K562 (cell line): ENCODE measurements around the gene SH3BGRL3. TPM values are rescaled to one million over a fixed set of nuclear protein-coding genes. Genes with fewer than 3 reads are reported as not detected.
A peak's percentile ranks its signal among the peaks of the same experiment; 100 is the strongest.

ENCODE experiments used
- ATAC-seq: fragments of 200-7000 bp; cut with Tn5 transposase; 3 replicates; pipeline ENCODE4 v1.9.1; 2020; ENCODE audit warnings: moderate library complexity
- BruUV-seq: library from RNA; stranded (reverse); fragments of 400-500 nt; replicated peaks from 2 replicates; lab custom pipeline; 2021; lab: Mats Ljungman, UMichigan
- CTCF ChIA-PET: fragments of 300-600 bp; formaldehyde crosslinking; extraction: SDS; loops from one replicate; lab custom pipeline; 2021; ENCODE audit warnings: low intra/inter-chr PET ratio; lab: Yijun Ruan, JAX
- POLR2A ChIA-PET: fragments of 300-600, 350-650 bp; sonication (Branson Sonifier 250); formaldehyde crosslinking; extraction: SDS; loops from one replicate; lab custom pipeline; 2021; ENCODE audit warnings: antibody characterized with exemption, inconsistent platforms; lab: Yijun Ruan, JAX
- DNase-seq, 4 experiments: peaks; one replicate each; pipeline versions ENCODE4 v3.0.0 to v3.0.0-alpha.2; 2011 to 2018; ENCODE audit warnings: low spot score in 3 of 4, mixed read lengths in 3 of 4; ENCODE audit errors: extremely low read depth in 1 of 4
- FAIRE-seq: peaks from 2 replicates; lab custom pipeline; 2011; peaks lifted over from hg19 to GRCh38; lab: Jason Lieb, UNC
- H2AFZ ChIP-seq: 2 replicates; pipeline ENCODE4 v1.6.0; 2011; ENCODE audit warnings: low read depth, low read length, control low read depth, inconsistent platforms
- H3K27ac ChIP-seq: fragments of 200-600 bp; 3 replicates; pipeline ENCODE4 v1.8.0; 2011; ENCODE audit warnings: low read depth, mild to moderate bottlenecking, control low read depth, inconsistent platforms, low read length, moderate library complexity, mixed read lengths; ENCODE audit errors: extremely low read depth
- H3K27me3 ChIP-seq, 2 experiments: fragments of 300-600 bp in 1 of 2; 2 replicates in 1 of 2; 3 replicates in 1 of 2; pipeline versions ENCODE4 v1.6.0 to v1.8.0; 2011; ENCODE audit warnings: inconsistent platforms in 2 of 2, low read length in 2 of 2, mild to moderate bottlenecking in 1 of 2, mixed read lengths in 1 of 2, moderate library complexity in 1 of 2; ENCODE audit not compliant: control insufficient read depth in 2 of 2, insufficient read depth in 2 of 2
- H3K36me3 ChIP-seq: fragments of 300-600 bp; 3 replicates; pipeline ENCODE4 v1.8.0; 2011; ENCODE audit warnings: mild to moderate bottlenecking, low read length, inconsistent platforms; ENCODE audit not compliant: control insufficient read depth, insufficient read depth
- H3K4me1 ChIP-seq, 2 experiments: fragments of 200-600 bp in 1 of 2; replicated peaks in 1 of 2; 2 replicates in 1 of 2; 3 replicates in 1 of 2; pipeline versions ENCODE4 v1.5.1 to v1.8.0; 2011; ENCODE audit warnings: inconsistent platforms in 2 of 2, low read length in 2 of 2, mild to moderate bottlenecking in 1 of 2, mixed read lengths in 1 of 2, moderate library complexity in 1 of 2; ENCODE audit not compliant: control insufficient read depth in 2 of 2, insufficient read depth in 2 of 2
- H3K4me2 ChIP-seq: 2 replicates; pipeline ENCODE4 v1.6.1; 2011; ENCODE audit warnings: low read length, control low read depth, inconsistent platforms, mixed read lengths; ENCODE audit not compliant: insufficient read depth
- H3K4me3 ChIP-seq: fragments of 200-600 bp; sonication (generic), shearing (Covaris generic); 2 replicates; pipeline ENCODE4 v1.5.1; 2016; ENCODE audit warnings: control low read depth, inconsistent platforms
- H3K79me2 ChIP-seq: fragments of 200-600 bp; 3 replicates; pipeline ENCODE4 v1.8.0; 2011; ENCODE audit warnings: low read length, inconsistent platforms; ENCODE audit not compliant: control insufficient read depth, insufficient read depth
- H3K9ac ChIP-seq, 2 experiments: 2 replicates each; pipeline versions ENCODE4 v1.6.0 to v1.6.1; 2011; ENCODE audit warnings: low read depth in 2 of 2, low read length in 2 of 2, control low read depth in 1 of 2, inconsistent platforms in 1 of 2, mild to moderate bottlenecking in 1 of 2, mixed read lengths in 1 of 2; ENCODE audit not compliant: insufficient read depth in 1 of 2
- H3K9me1 ChIP-seq: one replicate; pipeline ENCODE4 v1.6.0; 2011; ENCODE audit warnings: inconsistent platforms, mild to moderate bottlenecking, low read length, moderate library complexity; ENCODE audit not compliant: control insufficient read depth, insufficient read depth
- H3K9me3 ChIP-seq: replicated peaks from 2 replicates; pipeline ENCODE4 v1.5.1; 2011; ENCODE audit warnings: low read depth, low read length, inconsistent platforms; ENCODE audit not compliant: control insufficient read depth, insufficient read depth
- H4K20me1 ChIP-seq: replicated peaks from 2 replicates; pipeline ENCODE4 v1.6.1; 2011; ENCODE audit warnings: low read length, inconsistent platforms, mixed read lengths; ENCODE audit not compliant: control insufficient read depth, insufficient read depth
- KAT7 ChIP-seq: sonication (generic); formaldehyde crosslinking; IDR thresholded peaks from 2 replicates; pipeline ENCODE4 v1.8.0; 2022; ENCODE audit warnings: missing genetic modification reagents, mild to moderate bottlenecking, borderline replicate concordance
- MYC ChIP-seq, 2 experiments: fragments of 250-450 bp in 1 of 2; sonication (Bioruptor Pico) in 1 of 2; IDR thresholded peaks; 2 replicates each; pipeline versions ENCODE4 v1.5.1 to v1.6.1; 2012 to 2021; ENCODE audit warnings: low read depth in 2 of 2, borderline replicate concordance in 1 of 2, improper control_type of control experiment in 1 of 2, low read length in 1 of 2, mild to moderate bottlenecking in 1 of 2, moderate library complexity in 1 of 2
- SMARCA5 ChIP-seq: fragments of 450-650 bp; IDR thresholded peaks from 2 replicates; pipeline ENCODE4 v1.6.1; 2016
- ZNF146 ChIP-seq: IDR thresholded peaks from one replicate; pipeline ENCODE4 v1.6.1; 2018; ENCODE audit warnings: missing compliant biosample characterization; ENCODE audit not compliant: unreplicated experiment
- WGBS: fragments of 100-300 bp; shearing (Covaris generic); methylation state at CpG from one replicate; pipeline ENCODE4 v1.1.6; 2016; ENCODE audit warnings: low coverage, mixed read lengths; ENCODE audit not compliant: insufficient coverage; ENCODE audit errors: missing lambda C conversion rate; 5-methylcytosine and 5-hydroxymethylcytosine counted together
- in situ Hi-C: fragments of 300-500 bp; cut with MboI; formaldehyde crosslinking; loops from 4 replicates; pipeline ENCODE4 v1.15.0; 2018; ENCODE audit warnings: inconsistent platforms, mixed read lengths
- intact Hi-C: fragments of 100-400 bp; cut with micrococcal nuclease; formaldehyde crosslinking; loops from 2 replicates; pipeline ENCODE4 v1.14.2; 2022
- polyA plus RNA-seq, 8 experiments: library from polyadenylated mRNA; depleted of rRNA in 4 of 8; stranded (reverse) in 5 of 8; unstranded in 3 of 8; fragments of >200 nt; fragmentation: Nextera tagmentation in 2 of 8; fragmentation: Illumina TruSeq in 1 of 8; extraction: Ambion mirVana in 2 of 8; extraction: Trizol in 1 of 8; gene quantifications; 2 replicates each; pipeline versions ENCODE4 v1.2.1 to v1.2.3, GENCODE V29; 2011 to 2014; ENCODE audit warnings: inconsistent platforms in 1 of 8, missing spikeins in 1 of 8
- total RNA-seq, 7 experiments: library from RNA; depleted of rRNA in 6 of 7; stranded (reverse); fragments of >200 nt in 6 of 7; fragmentation: Illumina TruSeq in 2 of 7; extraction: Trizol in 2 of 7; gene quantifications; 2 replicates each; pipeline versions ENCODE4 v1.2.1 to v1.2.3, GENCODE V29; 2011 to 2021; ENCODE audit warnings: low replicate concordance in 1 of 7
- TF ChIP-seq, protein P1 (sequence below): sonication (generic); formaldehyde crosslinking; IDR thresholded peaks from 2 replicates; pipeline ENCODE4 v1.8.0; 2022; ENCODE audit warnings: mild to moderate bottlenecking, missing genetic modification reagents
- TF ChIP-seq, protein P2 (sequence below): sonication (generic); formaldehyde crosslinking; IDR thresholded peaks from 2 replicates; pipeline ENCODE4 v1.8.1; 2022; ENCODE audit warnings: missing genetic modification reagents
- TF ChIP-seq, protein P3 (sequence below): fragments of 450-650 bp; formaldehyde crosslinking; IDR thresholded peaks from 2 replicates; pipeline ENCODE4 v1.4.0; 2020; ENCODE audit warnings: mild to moderate bottlenecking, moderate library complexity
- TF ChIP-seq, protein P4 (sequence below): fragments of 250-450 bp; sonication (Bioruptor Pico); IDR thresholded peaks from 2 replicates; pipeline ENCODE4 v1.4.0; 2020; ENCODE audit warnings: mild to moderate bottlenecking, moderate library complexity
- TF ChIP-seq, protein P5 (sequence below): fragments of 450-650 bp; IDR thresholded peaks from 2 replicates; pipeline ENCODE4 v1.6.1; 2016

SH3BGRL3 gene
- total and polyA plus RNA-seq, 9 of the 15 experiments (the other 6 are each of a cell fraction or from before 2014, with no cell fraction given): 30.3 to 140 (median 54.2) TPM

DNA sequence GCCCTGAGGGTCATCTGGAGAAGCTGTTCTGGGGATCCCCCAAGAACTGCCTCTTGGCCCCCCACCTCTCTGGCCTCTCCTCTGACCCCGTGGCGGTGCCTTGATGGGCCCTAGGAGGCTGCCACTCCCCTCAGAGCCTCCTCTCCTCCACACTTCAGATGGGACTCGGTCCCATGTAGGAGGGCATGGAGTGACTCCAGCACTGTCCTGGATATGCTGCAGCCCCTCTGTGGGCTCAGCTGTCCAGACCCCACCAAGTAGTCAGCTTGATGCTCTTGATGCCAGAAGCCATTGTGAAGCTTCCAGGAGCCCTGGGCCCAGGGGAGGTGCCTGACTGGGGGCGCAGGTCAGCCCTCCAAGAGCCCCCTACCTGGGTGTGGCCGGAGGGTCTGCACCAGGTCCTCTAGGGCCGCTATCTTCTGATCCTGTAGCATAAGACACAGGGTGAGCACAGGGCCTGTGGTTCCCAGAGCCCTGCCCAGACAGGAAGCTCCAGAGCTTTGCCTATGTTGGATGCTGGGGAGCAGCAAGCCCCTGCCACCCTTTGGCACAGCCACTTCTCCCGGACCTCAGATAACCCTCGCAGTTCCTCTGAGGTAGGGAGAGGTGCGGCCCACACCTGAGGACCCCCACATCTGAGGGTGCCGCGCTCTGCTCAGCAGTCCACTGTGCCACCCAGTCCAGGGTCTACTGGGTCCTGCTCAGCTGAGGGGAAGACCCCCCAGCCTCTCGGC lies 17.3 kb downstream of the SH3BGRL3 start:
- FAIRE-seq: no peak
- no peak overlapping the region for H3K4me3 ChIP-seq
- H3K9me3 ChIP-seq: no peaks in the 10 kb centered on the region
- no peaks in the 10 kb centered on the region for H4K20me1 ChIP-seq
- 76% methylated on average over 12 of the region's 12 CpGs for WGBS
- ChIA-PET POLR2A (interaction anchor here (0.5 to 2.1 kb wide), 6 partner anchors 11 to 30 kb away, joined by 3 to 5 read pairs (median 4); partner anchors contain the start of gene SH3BGRL3), CTCF (interaction anchor here (0.7 kb wide), 1 partner anchor 94 kb away, joined by 3 read pairs; no protein-coding TSS in a partner anchor)
- no TSS peak for BruUV-seq
- in situ Hi-C loops: no loop called here
- H3K9me1 ChIP-seq: no peaks in the 10 kb centered on the region
- no peaks in the 10 kb centered on the region for H3K79me2 ChIP-seq
- no peak overlapping the region for H3K27ac ChIP-seq
- H3K4me1 ChIP-seq: peaks cover 5 to 36% of the 10 kb centered on the region in 2 experiments; a peak in 4 of 5 replicates
- no peak for ATAC-seq
- H3K27me3 ChIP-seq: no peaks in the 10 kb centered on the region
- H3K4me2 ChIP-seq: no peak overlapping the region
- intact Hi-C loops: no loop called here
- peak overlapping the region in 1 of 2 experiments; percentile 77; a peak in 2 of 4 replicates for H3K9ac ChIP-seq
- no peak overlapping the region for H2AFZ ChIP-seq
- peaks cover 28% of the 10 kb centered on the region; the same call in 1 of the 3 replicates for H3K36me3 ChIP-seq
- no peak for DNase-seq
- TF ChIP-seq, protein P1, sequence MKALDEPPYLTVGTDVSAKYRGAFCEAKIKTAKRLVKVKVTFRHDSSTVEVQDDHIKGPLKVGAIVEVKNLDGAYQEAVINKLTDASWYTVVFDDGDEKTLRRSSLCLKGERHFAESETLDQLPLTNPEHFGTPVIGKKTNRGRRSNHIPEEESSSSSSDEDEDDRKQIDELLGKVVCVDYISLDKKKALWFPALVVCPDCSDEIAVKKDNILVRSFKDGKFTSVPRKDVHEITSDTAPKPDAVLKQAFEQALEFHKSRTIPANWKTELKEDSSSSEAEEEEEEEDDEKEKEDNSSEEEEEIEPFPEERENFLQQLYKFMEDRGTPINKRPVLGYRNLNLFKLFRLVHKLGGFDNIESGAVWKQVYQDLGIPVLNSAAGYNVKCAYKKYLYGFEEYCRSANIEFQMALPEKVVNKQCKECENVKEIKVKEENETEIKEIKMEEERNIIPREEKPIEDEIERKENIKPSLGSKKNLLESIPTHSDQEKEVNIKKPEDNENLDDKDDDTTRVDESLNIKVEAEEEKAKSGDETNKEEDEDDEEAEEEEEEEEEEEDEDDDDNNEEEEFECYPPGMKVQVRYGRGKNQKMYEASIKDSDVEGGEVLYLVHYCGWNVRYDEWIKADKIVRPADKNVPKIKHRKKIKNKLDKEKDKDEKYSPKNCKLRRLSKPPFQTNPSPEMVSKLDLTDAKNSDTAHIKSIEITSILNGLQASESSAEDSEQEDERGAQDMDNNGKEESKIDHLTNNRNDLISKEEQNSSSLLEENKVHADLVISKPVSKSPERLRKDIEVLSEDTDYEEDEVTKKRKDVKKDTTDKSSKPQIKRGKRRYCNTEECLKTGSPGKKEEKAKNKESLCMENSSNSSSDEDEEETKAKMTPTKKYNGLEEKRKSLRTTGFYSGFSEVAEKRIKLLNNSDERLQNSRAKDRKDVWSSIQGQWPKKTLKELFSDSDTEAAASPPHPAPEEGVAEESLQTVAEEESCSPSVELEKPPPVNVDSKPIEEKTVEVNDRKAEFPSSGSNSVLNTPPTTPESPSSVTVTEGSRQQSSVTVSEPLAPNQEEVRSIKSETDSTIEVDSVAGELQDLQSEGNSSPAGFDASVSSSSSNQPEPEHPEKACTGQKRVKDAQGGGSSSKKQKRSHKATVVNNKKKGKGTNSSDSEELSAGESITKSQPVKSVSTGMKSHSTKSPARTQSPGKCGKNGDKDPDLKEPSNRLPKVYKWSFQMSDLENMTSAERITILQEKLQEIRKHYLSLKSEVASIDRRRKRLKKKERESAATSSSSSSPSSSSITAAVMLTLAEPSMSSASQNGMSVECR: no peak
- TF ChIP-seq ZNF146: no peak
- TF ChIP-seq SMARCA5: no peak
- TF ChIP-seq, protein P2, sequence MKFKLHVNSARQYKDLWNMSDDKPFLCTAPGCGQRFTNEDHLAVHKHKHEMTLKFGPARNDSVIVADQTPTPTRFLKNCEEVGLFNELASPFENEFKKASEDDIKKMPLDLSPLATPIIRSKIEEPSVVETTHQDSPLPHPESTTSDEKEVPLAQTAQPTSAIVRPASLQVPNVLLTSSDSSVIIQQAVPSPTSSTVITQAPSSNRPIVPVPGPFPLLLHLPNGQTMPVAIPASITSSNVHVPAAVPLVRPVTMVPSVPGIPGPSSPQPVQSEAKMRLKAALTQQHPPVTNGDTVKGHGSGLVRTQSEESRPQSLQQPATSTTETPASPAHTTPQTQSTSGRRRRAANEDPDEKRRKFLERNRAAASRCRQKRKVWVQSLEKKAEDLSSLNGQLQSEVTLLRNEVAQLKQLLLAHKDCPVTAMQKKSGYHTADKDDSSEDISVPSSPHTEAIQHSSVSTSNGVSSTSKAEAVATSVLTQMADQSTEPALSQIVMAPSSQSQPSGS (CRISPR knock-in tag): no peak
- TF ChIP-seq, protein P3, sequence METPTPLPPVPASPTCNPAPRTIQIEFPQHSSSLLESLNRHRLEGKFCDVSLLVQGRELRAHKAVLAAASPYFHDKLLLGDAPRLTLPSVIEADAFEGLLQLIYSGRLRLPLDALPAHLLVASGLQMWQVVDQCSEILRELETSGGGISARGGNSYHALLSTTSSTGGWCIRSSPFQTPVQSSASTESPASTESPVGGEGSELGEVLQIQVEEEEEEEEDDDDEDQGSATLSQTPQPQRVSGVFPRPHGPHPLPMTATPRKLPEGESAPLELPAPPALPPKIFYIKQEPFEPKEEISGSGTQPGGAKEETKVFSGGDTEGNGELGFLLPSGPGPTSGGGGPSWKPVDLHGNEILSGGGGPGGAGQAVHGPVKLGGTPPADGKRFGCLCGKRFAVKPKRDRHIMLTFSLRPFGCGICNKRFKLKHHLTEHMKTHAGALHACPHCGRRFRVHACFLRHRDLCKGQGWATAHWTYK (CRISPR knock-in tag): no peak
- no peak for TF ChIP-seq KAT7 (CRISPR knock-in tag)
- TF ChIP-seq MYC (IDR thresholded peaks at IDR 0.05; ENCODE audit: low read depth, low read length): no peak
- no peak for TF ChIP-seq MYC (CRISPR knock-in tag; IDR thresholded peaks at IDR 0.05; ENCODE audit: borderline replicate concordance, low read depth)
- TF ChIP-seq, protein P4, sequence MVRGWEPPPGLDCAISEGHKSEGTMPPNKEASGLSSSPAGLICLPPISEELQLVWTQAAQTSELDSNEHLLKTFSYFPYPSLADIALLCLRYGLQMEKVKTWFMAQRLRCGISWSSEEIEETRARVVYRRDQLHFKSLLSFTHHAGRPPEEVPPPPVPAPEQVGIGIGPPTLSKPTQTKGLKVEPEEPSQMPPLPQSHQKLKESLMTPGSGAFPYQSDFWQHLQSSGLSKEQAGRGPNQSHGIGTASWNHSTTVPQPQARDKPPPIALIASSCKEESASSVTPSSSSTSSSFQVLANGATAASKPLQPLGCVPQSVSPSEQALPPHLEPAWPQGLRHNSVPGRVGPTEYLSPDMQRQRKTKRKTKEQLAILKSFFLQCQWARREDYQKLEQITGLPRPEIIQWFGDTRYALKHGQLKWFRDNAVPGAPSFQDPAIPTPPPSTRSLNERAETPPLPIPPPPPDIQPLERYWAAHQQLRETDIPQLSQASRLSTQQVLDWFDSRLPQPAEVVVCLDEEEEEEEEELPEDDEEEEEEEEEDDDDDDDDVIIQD (CRISPR knock-in tag): no peak
- TF ChIP-seq, protein P5, sequence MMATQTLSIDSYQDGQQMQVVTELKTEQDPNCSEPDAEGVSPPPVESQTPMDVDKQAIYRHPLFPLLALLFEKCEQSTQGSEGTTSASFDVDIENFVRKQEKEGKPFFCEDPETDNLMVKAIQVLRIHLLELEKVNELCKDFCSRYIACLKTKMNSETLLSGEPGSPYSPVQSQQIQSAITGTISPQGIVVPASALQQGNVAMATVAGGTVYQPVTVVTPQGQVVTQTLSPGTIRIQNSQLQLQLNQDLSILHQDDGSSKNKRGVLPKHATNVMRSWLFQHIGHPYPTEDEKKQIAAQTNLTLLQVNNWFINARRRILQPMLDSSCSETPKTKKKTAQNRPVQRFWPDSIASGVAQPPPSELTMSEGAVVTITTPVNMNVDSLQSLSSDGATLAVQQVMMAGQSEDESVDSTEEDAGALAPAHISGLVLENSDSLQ: no peak
